OCI-LY7 (cell line): ENCODE measurements around the gene PRR16. TPM values are rescaled to one million over a fixed set of nuclear protein-coding genes. Genes with fewer than 3 reads are reported as not detected.

Experiments used
- BruUV-seq: library from RNA; stranded (reverse); fragments of 400-500 nt; replicated peaks from 2 replicates; lab custom pipeline; 2021; lab: Mats Ljungman, UMichigan
- CTCF ChIA-PET: fragments of 300-600 bp; sonication (Branson Sonifier 250); formaldehyde crosslinking; loops from one replicate; lab custom pipeline; 2022; ENCODE audit warnings: antibody characterized with exemption; ENCODE audit not compliant: unreplicated experiment; lab: Charles Lee
- POLR2A ChIA-PET: fragments of 300-600 bp; sonication (Branson Sonifier 250); formaldehyde crosslinking; loops from one replicate; lab custom pipeline; 2022; ENCODE audit warnings: antibody characterized with exemption; lab: Charles Lee
- DNase-seq: peaks from one replicate; pipeline ENCODE4 v3.0.0-alpha.2; 2015; ENCODE audit warnings: low spot score
- H2AFZ ChIP-seq: fragments of 200-600 bp; sonication (generic), shearing (Covaris generic); 2 replicates; pipeline ENCODE4 v1.6.1; 2014; ENCODE audit warnings: mild to moderate bottlenecking, antibody characterized with exemption, low read length, moderate library complexity
- H3K27ac ChIP-seq: fragments of 200-600 bp; sonication (generic); 2 replicates; pipeline ENCODE4 v1.5.1; 2014; ENCODE audit warnings: mixed run types, low read depth, mild to moderate bottlenecking, moderate library complexity, low read length, inconsistent platforms; ENCODE audit not compliant: poor library complexity, severe bottlenecking
- H3K36me3 ChIP-seq: fragments of 200-600 bp; sonication (generic); 2 replicates; pipeline ENCODE4 v1.6.1; 2014; ENCODE audit warnings: mild to moderate bottlenecking, antibody characterized with exemption, low read length, moderate library complexity, mixed read lengths; ENCODE audit not compliant: insufficient read depth
- H3K4me1 ChIP-seq: fragments of 200-600 bp; sonication (generic); 2 replicates; pipeline ENCODE4 v1.5.1; 2014; ENCODE audit warnings: mild to moderate bottlenecking, low read length; ENCODE audit not compliant: insufficient read depth, poor library complexity, severe bottlenecking
- H3K4me2 ChIP-seq: fragments of 200-600 bp; sonication (generic); 2 replicates; pipeline ENCODE4 v1.6.1; 2014; ENCODE audit warnings: mild to moderate bottlenecking, low read length
- H3K4me3 ChIP-seq: fragments of 200-600 bp; sonication (generic); 2 replicates; pipeline ENCODE4 v1.5.1; 2014; ENCODE audit warnings: mild to moderate bottlenecking, low read depth, low read length; ENCODE audit not compliant: poor library complexity, severe bottlenecking
- H3K79me2 ChIP-seq: fragments of 200-600 bp; sonication (generic); 2 replicates; pipeline ENCODE4 v1.6.1; 2016; ENCODE audit warnings: low read depth, mild to moderate bottlenecking, low read length, moderate library complexity, mixed read lengths; ENCODE audit not compliant: insufficient read depth
- H3K9me2 ChIP-seq: fragments of 200-600 bp; sonication (generic); 2 replicates; pipeline ENCODE4 v1.6.1; 2016; ENCODE audit warnings: mild to moderate bottlenecking, low read length, mixed read lengths; ENCODE audit not compliant: insufficient read depth
- H3K9me3 ChIP-seq: fragments of 200-600 bp; sonication (generic); 2 replicates; pipeline ENCODE4 v1.6.1; 2014; ENCODE audit warnings: mild to moderate bottlenecking, mixed run types, low read length, mixed read lengths
- H4K20me1 ChIP-seq: fragments of 200-600 bp; sonication (generic); 2 replicates; pipeline ENCODE4 v1.6.1; 2014; ENCODE audit warnings: mild to moderate bottlenecking, antibody characterized with exemption, low read length, moderate library complexity, mixed read lengths; ENCODE audit not compliant: insufficient read depth
- CTCF ChIP-seq: fragments of 200-600 bp; sonication (generic); conservative IDR thresholded peaks from 2 replicates; pipeline ENCODE4 v1.5.1; 2014; ENCODE audit warnings: mild to moderate bottlenecking, antibody characterized with exemption, low read length, moderate library complexity, mixed read lengths
- EZH2phosphoT487 ChIP-seq: fragments of 200-600 bp; sonication (generic); IDR thresholded peaks from 2 replicates; pipeline ENCODE4 v1.6.1; 2018; ENCODE audit warnings: low read depth, borderline replicate concordance, mild to moderate bottlenecking, mixed run types, antibody characterized with exemption, low read length, moderate library complexity, mixed read lengths
- intact Hi-C: fragments of 100-400 bp; cut with micrococcal nuclease; formaldehyde crosslinking; loops from one replicate; pipeline ENCODE4 v1.10.0; 2022; ENCODE audit not compliant: unreplicated experiment
- total RNA-seq, 2 experiments: library from RNA; depleted of rRNA in 1 of 2; stranded (reverse); fragments of >200 nt in 1 of 2; shearing (Covaris generic) in 1 of 2; gene quantifications; 2 replicates each; pipeline ENCODE4 v1.2.3, GENCODE V29; 2014 to 2022

Gene PRR16
- total RNA-seq, 2 experiments from 2014 or later = not detected

GRCh38 chr5:120538149-120538548 is 74.0 kb downstream of the PRR16 start:
- Histone ChIP-seq H3K27ac (no peak overlapping the region), H4K20me1 (no peaks in the 10 kb centered on the region), H3K36me3 (no peaks in the 10 kb centered on the region), H3K79me2 (no peaks in the 10 kb centered on the region), H3K9me2 (no peaks in the 10 kb centered on the region), H3K9me3 (no peaks in the 10 kb centered on the region), H3K4me3 (no peak overlapping the region), H3K4me1 (no peaks in the 10 kb centered on the region), H3K4me2 (no peak overlapping the region), H2AFZ (no peak overlapping the region)
- TF ChIP-seq CTCF = no peak
- no peak for TF ChIP-seq EZH2phosphoT487
- ChIA-PET POLR2A (no interaction called here), CTCF (no interaction called here)
- no peak for DNase-seq
- intact Hi-C loops = no loop called here
- BruUV-seq = no TSS peak

GRCh38 chr5:120538644-120539043 is 74.5 kb downstream of the PRR16 start:
- TF ChIP-seq CTCF (no peak), EZH2phosphoT487 (no peak)
- no peak for DNase-seq
- Histone ChIP-seq H3K4me1 (no peaks in the 10 kb centered on the region), H3K4me2 (no peak overlapping the region), H2AFZ (no peak overlapping the region), H4K20me1 (no peaks in the 10 kb centered on the region), H3K4me3 (no peak overlapping the region), H3K36me3 (no peaks in the 10 kb centered on the region), H3K9me2 (no peaks in the 10 kb centered on the region), H3K9me3 (no peaks in the 10 kb centered on the region), H3K27ac (no peak overlapping the region), H3K79me2 (no peaks in the 10 kb centered on the region)
- no TSS peak for BruUV-seq
- intact Hi-C loops = no loop called here
- ChIA-PET CTCF (no interaction called here), POLR2A (no interaction called here)

- ChIA-PET CTCF (no interaction called here), POLR2A (no interaction called here)
- H3K9me3 ChIP-seq = no peaks in the 10 kb centered on the region
- H3K79me2 ChIP-seq = no peaks in the 10 kb centered on the region
- BruUV-seq = no TSS peak
- H3K36me3 ChIP-seq = no peaks in the 10 kb centered on the region
- no peaks in the 10 kb centered on the region for H3K9me2 ChIP-seq
- H4K20me1 ChIP-seq = no peaks in the 10 kb centered on the region
- H3K4me2 ChIP-seq = no peak overlapping the region
- H2AFZ ChIP-seq = no peak overlapping the region
- H3K27ac ChIP-seq = no peak overlapping the region
- H3K4me3 ChIP-seq = no peak overlapping the region
- intact Hi-C loops = no loop called here
- H3K4me1 ChIP-seq = no peaks in the 10 kb centered on the region
- DNase-seq = no peak
- TF ChIP-seq CTCF = no peak
- no peak for TF ChIP-seq EZH2phosphoT487
Measured at GRCh38 chr5:120539471-120539870, 75.4 kb downstream of the PRR16 start.
